Measurements from ENCODE around the gene QPCT. TPM values are rescaled to one million over a fixed set of nuclear protein-coding genes. Genes with fewer than 3 reads are reported as not detected.

QPCT gene
- total and polyA plus RNA-seq, 2 donors from 2014 or later: 10.4 to 16.6 TPM

DNA sequence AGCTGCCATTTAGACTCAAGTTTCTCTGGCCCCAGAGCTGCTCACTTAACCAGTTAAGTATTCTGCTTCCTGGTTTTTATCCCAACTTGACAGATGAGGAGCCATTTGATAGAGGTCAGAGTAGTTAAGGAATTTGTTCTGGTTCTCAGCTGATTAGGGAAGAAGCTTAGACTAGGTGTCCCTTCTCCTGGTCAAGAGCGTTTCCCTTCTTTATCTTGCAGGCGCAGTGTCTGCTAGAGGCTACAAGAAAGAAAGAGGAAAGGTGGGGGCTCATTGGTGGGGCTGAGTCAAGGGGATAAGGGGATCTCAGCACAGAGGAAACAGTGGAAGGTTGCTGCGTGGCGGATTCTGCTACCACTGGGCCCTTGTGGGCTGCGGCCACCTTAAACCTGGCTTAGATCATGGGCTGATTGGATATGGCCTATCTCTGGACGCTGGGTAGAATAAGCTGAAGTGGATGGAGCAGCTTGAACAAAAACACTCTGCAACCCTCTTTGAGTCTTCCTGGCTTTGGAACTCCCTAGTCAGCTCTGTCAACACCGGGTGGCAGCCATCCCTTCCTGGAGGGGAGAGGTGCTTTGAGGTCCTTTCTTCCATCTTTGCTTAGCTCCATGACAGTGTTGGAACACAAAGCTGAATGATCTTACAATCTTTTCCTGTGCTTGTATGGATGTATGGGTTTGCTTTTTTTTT is 70.8 kb downstream of the QPCT start:
- Histone ChIP-seq H3K4me3 (ENCODE audit: low read length in 3 of 3) (no peak overlapping the region), H3K36me3 (ENCODE audit: control insufficient read depth in 2 of 3, insufficient read depth in 3 of 3, low read length in 3 of 3) (no peaks in the 10 kb centered on the region), H3K27me3 (ENCODE audit: control insufficient read depth, insufficient read depth, low read length) (no peaks in the 10 kb centered on the region), H3K9ac (ENCODE audit: low read length in 3 of 3) (no peak overlapping the region), H3K9me3 (ENCODE audit: control insufficient read depth in 2 of 3, insufficient read depth in 1 of 3, low read length in 3 of 3) (no peaks in the 10 kb centered on the region), H3K27ac (ENCODE audit: low read depth in 2 of 2, low read length in 2 of 2) (no peak overlapping the region), H3K4me1 (ENCODE audit: control insufficient read depth in 2 of 3, insufficient read depth in 2 of 3, low read depth in 1 of 3, low read length in 3 of 3) (peaks cover 0 to 4% (median 3%) of the 10 kb centered on the region in 3 donors)
- peak in 1 of 5 donors; percentile 46 for DNase-seq
- TF ChIP-seq, protein P1, sequence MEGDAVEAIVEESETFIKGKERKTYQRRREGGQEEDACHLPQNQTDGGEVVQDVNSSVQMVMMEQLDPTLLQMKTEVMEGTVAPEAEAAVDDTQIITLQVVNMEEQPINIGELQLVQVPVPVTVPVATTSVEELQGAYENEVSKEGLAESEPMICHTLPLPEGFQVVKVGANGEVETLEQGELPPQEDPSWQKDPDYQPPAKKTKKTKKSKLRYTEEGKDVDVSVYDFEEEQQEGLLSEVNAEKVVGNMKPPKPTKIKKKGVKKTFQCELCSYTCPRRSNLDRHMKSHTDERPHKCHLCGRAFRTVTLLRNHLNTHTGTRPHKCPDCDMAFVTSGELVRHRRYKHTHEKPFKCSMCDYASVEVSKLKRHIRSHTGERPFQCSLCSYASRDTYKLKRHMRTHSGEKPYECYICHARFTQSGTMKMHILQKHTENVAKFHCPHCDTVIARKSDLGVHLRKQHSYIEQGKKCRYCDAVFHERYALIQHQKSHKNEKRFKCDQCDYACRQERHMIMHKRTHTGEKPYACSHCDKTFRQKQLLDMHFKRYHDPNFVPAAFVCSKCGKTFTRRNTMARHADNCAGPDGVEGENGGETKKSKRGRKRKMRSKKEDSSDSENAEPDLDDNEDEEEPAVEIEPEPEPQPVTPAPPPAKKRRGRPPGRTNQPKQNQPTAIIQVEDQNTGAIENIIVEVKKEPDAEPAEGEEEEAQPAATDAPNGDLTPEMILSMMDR (IDR thresholded peaks at IDR 0.05; ENCODE audit: borderline replicate concordance, extremely low read depth, insufficient read depth): no peak
- intact Hi-C loops (cut with DNase I): loop anchor here (10.0 kb wide), 1 partner anchor 470 kb away; no protein-coding TSS in a partner anchor
- no peak for FAIRE-seq

DNA sequence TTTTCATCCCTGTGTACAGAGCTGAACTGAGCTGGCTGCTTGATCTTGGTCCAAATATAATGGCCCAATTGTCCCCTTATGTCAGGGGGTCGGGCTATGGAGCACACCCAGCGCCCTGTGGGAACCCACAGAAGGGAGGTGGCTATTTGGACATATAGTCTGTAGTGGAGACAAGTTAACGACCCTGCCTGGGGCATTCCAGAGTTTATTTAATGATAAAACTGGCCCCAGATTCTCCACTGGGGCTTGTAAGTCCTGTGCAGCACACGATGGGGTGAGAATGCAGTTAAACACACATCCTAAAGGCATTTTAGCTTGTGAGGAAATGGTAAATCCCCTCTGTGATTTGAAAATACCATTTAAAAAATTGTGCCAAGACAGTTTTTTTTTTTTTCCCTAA is 72.9 kb downstream of the QPCT start:
- no peak overlapping the region for H3K4me3 ChIP-seq (ENCODE audit: low read length in 3 of 3)
- FAIRE-seq (no peak), DNase-seq (peak in 3 of 5 donors; percentile 36 to 75 (median 47))
- H3K9ac ChIP-seq (ENCODE audit: low read length in 3 of 3): no peak overlapping the region
- intact Hi-C loops (cut with DNase I): loop anchor here (10.0 kb wide), 1 partner anchor 467 kb away; no protein-coding TSS in a partner anchor
- no peaks in the 10 kb centered on the region for H3K36me3 ChIP-seq (ENCODE audit: control insufficient read depth in 2 of 3, insufficient read depth in 3 of 3, low read length in 3 of 3)
- H3K4me1 ChIP-seq (ENCODE audit: control insufficient read depth in 2 of 3, insufficient read depth in 2 of 3, low read depth in 1 of 3, low read length in 3 of 3): peaks cover 0 to 4% (median 3%) of the 10 kb centered on the region in 3 donors
- H3K9me3 ChIP-seq (ENCODE audit: control insufficient read depth in 2 of 3, insufficient read depth in 1 of 3, low read length in 3 of 3): no peaks in the 10 kb centered on the region
- H3K27ac ChIP-seq (ENCODE audit: low read depth in 2 of 2, low read length in 2 of 2): no peak overlapping the region
- TF ChIP-seq, protein P1 (IDR thresholded peaks at IDR 0.05; ENCODE audit: borderline replicate concordance, extremely low read depth, insufficient read depth): no peak
- no peaks in the 10 kb centered on the region for H3K27me3 ChIP-seq (ENCODE audit: control insufficient read depth, insufficient read depth, low read length)

DNA sequence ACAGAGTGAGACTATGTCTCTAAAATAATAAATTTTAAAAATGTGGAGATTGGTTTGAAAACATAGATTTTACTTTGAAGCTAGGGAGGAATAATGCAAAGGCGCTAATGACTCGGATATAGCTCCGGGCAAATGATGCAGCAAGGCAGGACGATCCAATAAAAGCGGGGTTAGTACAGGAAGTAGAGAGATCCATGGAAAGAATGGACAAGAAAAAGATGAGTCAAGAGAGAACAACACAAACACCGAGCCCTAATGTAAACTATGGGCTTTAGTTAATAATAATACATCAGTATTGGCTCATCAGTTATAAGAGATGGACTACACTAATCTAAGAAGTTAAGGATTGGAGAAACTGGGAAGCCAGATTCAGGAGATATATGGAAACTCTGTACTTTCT is 74.5 kb downstream of the QPCT start:
- no peak overlapping the region for H3K27ac ChIP-seq (ENCODE audit: low read depth in 2 of 2, low read length in 2 of 2)
- no peaks in the 10 kb centered on the region for H3K27me3 ChIP-seq (ENCODE audit: control insufficient read depth, insufficient read depth, low read length)
- H3K36me3 ChIP-seq (ENCODE audit: control insufficient read depth in 2 of 3, insufficient read depth in 3 of 3, low read length in 3 of 3): no peaks in the 10 kb centered on the region
- intact Hi-C loops (cut with DNase I): loop anchor here (10.0 kb wide), 1 partner anchor 466 kb away; no protein-coding TSS in a partner anchor
- DNase-seq: no peak
- H3K9ac ChIP-seq (ENCODE audit: low read length in 3 of 3): no peak overlapping the region
- FAIRE-seq: no peak
- TF ChIP-seq, protein P1 (IDR thresholded peaks at IDR 0.05; ENCODE audit: borderline replicate concordance, extremely low read depth, insufficient read depth): no peak
- H3K4me1 ChIP-seq (ENCODE audit: control insufficient read depth in 2 of 3, insufficient read depth in 2 of 3, low read depth in 1 of 3, low read length in 3 of 3): peaks cover 0 to 4% (median 3%) of the 10 kb centered on the region in 3 donors
- no peaks in the 10 kb centered on the region for H3K9me3 ChIP-seq (ENCODE audit: control insufficient read depth in 2 of 3, insufficient read depth in 1 of 3, low read length in 3 of 3)
- H3K4me3 ChIP-seq (ENCODE audit: low read length in 3 of 3): no peak overlapping the region
